Endothelial cell of umbilical vein (primary cell): ENCODE data around the gene KL. TPM values are rescaled to one million over a fixed set of nuclear protein-coding genes. Genes with fewer than 3 reads are reported as not detected.

Experiments used
- BruUV-seq: library from RNA; stranded (reverse); fragments of 400-500 nt; replicated peaks from 2 replicates; lab custom pipeline; 2021; lab: Mats Ljungman, UMichigan
- CTCF ChIA-PET: fragments of 300-600, 350-600 bp; sonication (Branson Sonifier 250); formaldehyde crosslinking; loops from one replicate; lab custom pipeline; 2021; ENCODE audit warnings: antibody characterized with exemption, inconsistent platforms; lab: Charles Lee
- POLR2A ChIA-PET: fragments of 300-600, 350-600 bp; sonication (Branson Sonifier 250); formaldehyde crosslinking; loops from one replicate; lab custom pipeline; 2021; ENCODE audit warnings: antibody characterized with exemption, inconsistent platforms; lab: Charles Lee
- DNase-seq: peaks from one replicate; pipeline ENCODE4 v3.0.0-alpha.2; 2011; ENCODE audit warnings: low read depth, low spot score
- FAIRE-seq: peaks from 2 replicates; lab custom pipeline; 2011; peaks lifted over from hg19 to GRCh38; lab: Jason Lieb, UNC
- H2AFZ ChIP-seq: 2 replicates; pipeline ENCODE4 v1.6.0; 2012; ENCODE audit warnings: low read depth, low read length, control low read depth, inconsistent platforms
- H3K27ac ChIP-seq: 2 replicates; pipeline ENCODE4 v1.5.1; 2011; ENCODE audit warnings: low read depth, mild to moderate bottlenecking, control low read depth, low read length, moderate library complexity; ENCODE audit not compliant: insufficient read depth
- H3K27me3 ChIP-seq, 2 experiments: 2 replicates each; pipeline versions ENCODE4 v1.6.0 to v1.6.1; 2011; ENCODE audit warnings: low read length in 2 of 2, mixed read lengths in 1 of 2; ENCODE audit not compliant: control insufficient read depth in 2 of 2, insufficient read depth in 2 of 2
- H3K36me3 ChIP-seq, 2 experiments: 2 replicates in 1 of 2; 3 replicates in 1 of 2; pipeline ENCODE4 v1.5.1; 2011; ENCODE audit warnings: low read length in 2 of 2, mild to moderate bottlenecking in 1 of 2, moderate library complexity in 1 of 2; ENCODE audit not compliant: control insufficient read depth in 2 of 2, insufficient read depth in 2 of 2; ENCODE audit errors: extremely low read depth in 1 of 2
- H3K4me1 ChIP-seq: 3 replicates; pipeline ENCODE4 v1.5.1; 2011; ENCODE audit warnings: mild to moderate bottlenecking, low read length; ENCODE audit not compliant: control insufficient read depth, insufficient read depth; ENCODE audit errors: extremely low read depth
- H3K4me2 ChIP-seq: 2 replicates; pipeline ENCODE4 v1.6.1; 2011; ENCODE audit warnings: low read length, control low read depth, mixed read lengths; ENCODE audit not compliant: insufficient read depth
- H3K4me3 ChIP-seq, 3 experiments: fragments of 200-600 bp in 1 of 3; sonication (generic), shearing (Covaris generic) in 1 of 3; replicated peaks in 1 of 3; 2 replicates each; pipeline ENCODE4 v1.5.1; 2011 to 2016; ENCODE audit warnings: control low read depth in 3 of 3, low read length in 3 of 3, mild to moderate bottlenecking in 2 of 3, inconsistent platforms in 1 of 3, low read depth in 1 of 3, moderate library complexity in 1 of 3; ENCODE audit not compliant: insufficient read depth in 1 of 3
- H3K79me2 ChIP-seq: 2 replicates; pipeline ENCODE4 v1.6.0; 2012; ENCODE audit warnings: low read length, inconsistent platforms; ENCODE audit not compliant: control insufficient read depth, insufficient read depth
- H3K9ac ChIP-seq: replicated peaks from 2 replicates; pipeline ENCODE3; 2011; ENCODE audit warnings: low read length, control low read depth; ENCODE audit not compliant: insufficient read depth; ENCODE audit errors: extremely low read depth
- H3K9me1 ChIP-seq: replicated peaks from 3 replicates; pipeline ENCODE4 v1.6.0; 2011; ENCODE audit warnings: mild to moderate bottlenecking, low read length; ENCODE audit not compliant: control insufficient read depth, insufficient read depth; ENCODE audit errors: extremely low read depth
- H3K9me3 ChIP-seq: replicated peaks from 2 replicates; pipeline ENCODE4 v1.5.1; 2012; ENCODE audit warnings: low read length, inconsistent platforms; ENCODE audit not compliant: control insufficient read depth, insufficient read depth
- H4K20me1 ChIP-seq: replicated peaks from 2 replicates; pipeline ENCODE3; 2011; ENCODE audit warnings: mild to moderate bottlenecking, low read length; ENCODE audit not compliant: control insufficient read depth, insufficient read depth; ENCODE audit errors: extremely low read depth
- EZH2 ChIP-seq: IDR thresholded peaks from 2 replicates; pipeline ENCODE4 v1.6.1; 2012; ENCODE audit warnings: borderline replicate concordance, low read depth, mild to moderate bottlenecking, moderate library complexity, low read length, inconsistent platforms; ENCODE audit not compliant: severe bottlenecking
- FOS ChIP-seq: IDR thresholded peaks from 2 replicates; pipeline ENCODE4 v1.6.1; 2011; ENCODE audit warnings: mild to moderate bottlenecking, low read length, moderate library complexity, borderline replicate concordance; ENCODE audit not compliant: insufficient read depth
- GATA2 ChIP-seq: IDR thresholded peaks from 2 replicates; pipeline ENCODE4 v1.7.0; 2011; ENCODE audit warnings: low read depth, mild to moderate bottlenecking, moderate library complexity, mixed read lengths, low read length; ENCODE audit not compliant: insufficient read length, insufficient read depth
- JUN ChIP-seq: IDR thresholded peaks from 2 replicates; pipeline ENCODE4 v1.6.1; 2011; ENCODE audit warnings: borderline replicate concordance, low read depth; ENCODE audit not compliant: insufficient read length, insufficient read depth
- MYC ChIP-seq: IDR thresholded peaks from one replicate; pipeline ENCODE4 v1.6.1; 2011; ENCODE audit warnings: mild to moderate bottlenecking, low read depth, low read length
- POLR2A ChIP-seq: IDR thresholded peaks from 2 replicates; pipeline ENCODE4 v1.6.1; 2012; ENCODE audit warnings: low read depth, mild to moderate bottlenecking, control low read depth, low read length
- POLR2AphosphoS5 ChIP-seq: IDR thresholded peaks from 2 replicates; pipeline ENCODE4 v1.6.1; 2012; ENCODE audit warnings: low read depth, mild to moderate bottlenecking, control low read depth, low read length, moderate library complexity; ENCODE audit not compliant: insufficient read depth
- dilution Hi-C: fragments of 300-500 bp; cut with MboI; formaldehyde crosslinking; loops from one replicate; pipeline ENCODE4 v1.15.0; 2019; ENCODE audit warnings: low sequenced_read_pairs; ENCODE audit not compliant: extremely low pct_ligation_motif_present
- intact Hi-C: fragments of 100-400 bp; cut with micrococcal nuclease; formaldehyde crosslinking; loops from one replicate; pipeline ENCODE4 v1.10.0; 2022
- polyA plus RNA-seq, 4 experiments: library from polyadenylated mRNA; depleted of rRNA in 3 of 4; stranded (reverse) in 3 of 4; unstranded in 1 of 4; fragments of >200 nt; gene quantifications; 2 replicates each; pipeline versions ENCODE4 v1.2.1 to v1.2.3, GENCODE V29; 2011 to 2012; ENCODE audit warnings: missing spikeins in 1 of 4
- total RNA-seq: library from RNA; stranded (reverse); gene quantifications from 2 replicates; pipeline ENCODE4 v1.2.3, GENCODE V29; 2021
- TF ChIP-seq, protein P1 (sequence below), 2 donors: IDR thresholded peaks; 1 replicate in 1 of 2; 2 replicates in 1 of 2; pipeline ENCODE4 v1.5.1; 2011; ENCODE audit warnings: low read length in 2 of 2, mild to moderate bottlenecking in 2 of 2, moderate library complexity in 2 of 2, control low read depth in 1 of 2, inconsistent platforms in 1 of 2, low read depth in 1 of 2; ENCODE audit not compliant: insufficient read depth in 1 of 2; ENCODE audit errors: extremely low read depth in 1 of 2
- TF ChIP-seq, protein P2 (sequence below): IDR thresholded peaks from 2 replicates; pipeline ENCODE4 v1.6.1; 2011; ENCODE audit not compliant: insufficient read depth, insufficient read length

KL gene
- total and polyA plus RNA-seq, 2 donors (not counting 3 experiments of a cell fraction or from before 2014, with no cell fraction given) = 0.01 to 0.07 TPM

DNA sequence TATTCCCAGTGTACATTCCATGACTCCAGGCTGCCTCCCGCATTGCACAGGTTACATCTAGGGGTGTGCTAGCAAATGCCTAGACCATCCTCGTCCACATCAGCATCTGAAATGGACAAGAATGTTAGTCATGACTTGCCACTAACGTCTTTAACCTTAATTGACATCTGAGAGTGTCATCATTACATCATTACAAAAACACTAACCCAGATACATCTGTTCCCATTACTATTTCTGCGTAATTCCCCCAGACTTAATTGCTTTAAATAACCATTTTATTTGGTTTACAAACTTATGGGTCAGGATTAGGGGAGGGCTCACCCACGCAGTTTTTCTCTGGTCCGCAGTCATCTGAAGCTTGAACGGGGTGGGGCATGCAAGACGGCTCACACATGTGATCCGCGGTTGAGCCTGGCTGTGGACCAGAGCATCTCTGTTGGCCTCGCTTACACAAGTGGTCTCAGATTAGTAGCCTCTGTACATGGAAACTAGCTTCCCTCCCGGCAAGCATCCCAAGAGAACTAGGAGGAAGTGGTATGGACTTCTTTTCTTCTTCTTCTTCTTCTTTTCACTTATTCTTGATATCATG lies 15.9 kb downstream of the KL start:
- ChIA-PET CTCF (interaction anchor here (2.0 to 3.1 kb wide), 2 partner anchors 8 to 25 kb away, joined by 7 to 13 read pairs; no protein-coding TSS in a partner anchor), POLR2A (no interaction called here)
- Histone ChIP-seq H3K9ac (no peak overlapping the region), H3K4me1 (no peaks in the 10 kb centered on the region), H3K36me3 (no peaks in the 10 kb centered on the region), H3K9me3 (no peaks in the 10 kb centered on the region), H3K27ac (no peak overlapping the region), H3K4me3 (no peak overlapping the region), H3K79me2 (no peaks in the 10 kb centered on the region), H2AFZ (no peak overlapping the region), H3K4me2 (no peak overlapping the region), H3K9me1 (no peaks in the 10 kb centered on the region), H4K20me1 (no peaks in the 10 kb centered on the region), H3K27me3 (peaks cover 6% of the 10 kb centered on the region in 2 experiments)
- dilution Hi-C loops (no loop called here), intact Hi-C loops (no loop called here)
- BruUV-seq = no TSS peak
- DNase-seq (no peak), FAIRE-seq (no peak)
- no peak for TF ChIP-seq JUN

DNA sequence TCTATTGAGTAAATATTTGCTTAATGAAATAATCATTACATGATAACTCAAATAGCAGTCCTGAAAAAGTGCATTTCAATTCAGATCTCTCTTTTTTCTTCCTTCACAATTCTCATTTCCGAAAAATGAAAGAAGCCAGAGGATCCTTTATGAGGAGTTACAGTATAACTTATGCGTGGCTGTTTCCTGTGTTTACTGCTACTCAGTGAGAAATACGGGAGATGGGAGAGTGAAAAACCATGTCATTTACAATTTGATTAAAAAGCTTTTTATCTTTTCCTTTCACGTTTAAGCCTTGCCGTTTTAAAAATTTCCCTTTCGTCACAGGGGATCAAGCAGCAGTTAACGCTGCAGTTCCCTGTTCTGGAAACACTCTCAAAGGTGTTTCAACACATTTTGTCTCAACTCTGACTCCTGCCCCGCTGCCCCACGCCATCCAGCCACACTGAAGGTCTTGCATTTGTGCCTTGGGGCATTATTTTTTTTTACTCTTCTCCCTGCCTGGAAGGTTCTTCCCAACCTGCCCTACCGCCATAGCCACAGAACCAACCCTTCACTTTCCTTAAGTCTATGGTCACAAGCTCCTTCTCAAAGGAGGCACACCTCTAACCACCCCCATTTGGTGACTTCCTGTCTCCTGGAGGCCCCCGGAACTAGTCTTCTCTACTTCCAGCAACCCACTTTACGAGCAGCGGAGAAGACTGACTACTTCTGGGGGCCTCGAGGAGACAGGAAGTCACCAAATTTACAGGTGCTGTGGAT lies 17.0 kb downstream of the KL start:
- H3K9ac ChIP-seq = no peak overlapping the region
- no peaks in the 10 kb centered on the region for H3K4me1 ChIP-seq
- no peak overlapping the region for H3K4me2 ChIP-seq
- H2AFZ ChIP-seq = no peak overlapping the region
- no peaks in the 10 kb centered on the region for H3K9me1 ChIP-seq
- DNase-seq (no peak), FAIRE-seq (no peak)
- dilution Hi-C loops (no loop called here), intact Hi-C loops (no loop called here)
- POLR2A ChIA-PET = no interaction called here
- no peak overlapping the region for H3K27ac ChIP-seq
- TF ChIP-seq JUN (no peak), POLR2A (no peak), GATA2 (no peak), POLR2AphosphoS5 (no peak), FOS (no peak), EZH2 (no peak), MYC (no peak)
- TF ChIP-seq, protein P1, sequence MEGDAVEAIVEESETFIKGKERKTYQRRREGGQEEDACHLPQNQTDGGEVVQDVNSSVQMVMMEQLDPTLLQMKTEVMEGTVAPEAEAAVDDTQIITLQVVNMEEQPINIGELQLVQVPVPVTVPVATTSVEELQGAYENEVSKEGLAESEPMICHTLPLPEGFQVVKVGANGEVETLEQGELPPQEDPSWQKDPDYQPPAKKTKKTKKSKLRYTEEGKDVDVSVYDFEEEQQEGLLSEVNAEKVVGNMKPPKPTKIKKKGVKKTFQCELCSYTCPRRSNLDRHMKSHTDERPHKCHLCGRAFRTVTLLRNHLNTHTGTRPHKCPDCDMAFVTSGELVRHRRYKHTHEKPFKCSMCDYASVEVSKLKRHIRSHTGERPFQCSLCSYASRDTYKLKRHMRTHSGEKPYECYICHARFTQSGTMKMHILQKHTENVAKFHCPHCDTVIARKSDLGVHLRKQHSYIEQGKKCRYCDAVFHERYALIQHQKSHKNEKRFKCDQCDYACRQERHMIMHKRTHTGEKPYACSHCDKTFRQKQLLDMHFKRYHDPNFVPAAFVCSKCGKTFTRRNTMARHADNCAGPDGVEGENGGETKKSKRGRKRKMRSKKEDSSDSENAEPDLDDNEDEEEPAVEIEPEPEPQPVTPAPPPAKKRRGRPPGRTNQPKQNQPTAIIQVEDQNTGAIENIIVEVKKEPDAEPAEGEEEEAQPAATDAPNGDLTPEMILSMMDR (IDR thresholded peaks at IDR 0.05; ENCODE audit: extremely low read depth in 1 of 2, insufficient read depth in 1 of 2, low read depth in 1 of 2, low read length in 2 of 2) = no peak
- TF ChIP-seq, protein P2, sequence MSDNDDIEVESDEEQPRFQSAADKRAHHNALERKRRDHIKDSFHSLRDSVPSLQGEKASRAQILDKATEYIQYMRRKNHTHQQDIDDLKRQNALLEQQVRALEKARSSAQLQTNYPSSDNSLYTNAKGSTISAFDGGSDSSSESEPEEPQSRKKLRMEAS = no peak
- no TSS peak for BruUV-seq
- H3K79me2 ChIP-seq = no peaks in the 10 kb centered on the region
- CTCF ChIA-PET = interaction anchor here (0.9 to 3.1 kb wide), 3 partner anchors 11 to 24 kb away, joined by 3 to 13 read pairs (median 3); no protein-coding TSS in a partner anchor
- no peak overlapping the region for H3K4me3 ChIP-seq
- H3K27me3 ChIP-seq = peaks cover 3 to 6% of the 10 kb centered on the region in 2 experiments
- H3K9me3 ChIP-seq = no peaks in the 10 kb centered on the region
- H4K20me1 ChIP-seq = no peaks in the 10 kb centered on the region
- no peaks in the 10 kb centered on the region for H3K36me3 ChIP-seq
